RWPE1 (cell line): ENCODE results near the gene ADAMTS2.

Source experiments
- CTCF ChIA-PET: fragments of 350-600 bp; sonication (Branson Sonifier 250); formaldehyde crosslinking; extraction: SDS; loops from one replicate; lab custom pipeline; 2021; lab: Yijun Ruan, JAX
- POLR2A ChIA-PET: fragments of 400-600 bp; formaldehyde crosslinking; extraction: SDS; loops from one replicate; lab custom pipeline; 2020; ENCODE audit warnings: antibody characterized with exemption; ENCODE audit not compliant: low non-redundant PET; lab: Yijun Ruan, JAX
- DNase-seq: peaks from one replicate; pipeline ENCODE4 v3.0.0; 2012; ENCODE audit warnings: low spot score
- H3K27ac ChIP-seq: fragments of 450-650 bp; 2 replicates; pipeline ENCODE4 v1.5.1; 2017
- CTCF ChIP-seq: fragments of 450-650 bp; conservative IDR thresholded peaks from 2 replicates; pipeline ENCODE4 v1.5.1; 2017; ENCODE audit warnings: low read depth, mild to moderate bottlenecking

ADAMTS2 gene

GRCh38 chr5:179139111-179139935 is 205.9 kb downstream of the ADAMTS2 start:
- ChIA-PET CTCF (interaction anchor here (0.7 to 1.1 kb wide), 2 partner anchors 28 to 129 kb away, joined by 4 read pairs; no protein-coding TSS in a partner anchor), POLR2A (no interaction called here)
- no peak overlapping the region for H3K27ac ChIP-seq
- DNase-seq: no peak
- TF ChIP-seq CTCF: no peak

DNA sequence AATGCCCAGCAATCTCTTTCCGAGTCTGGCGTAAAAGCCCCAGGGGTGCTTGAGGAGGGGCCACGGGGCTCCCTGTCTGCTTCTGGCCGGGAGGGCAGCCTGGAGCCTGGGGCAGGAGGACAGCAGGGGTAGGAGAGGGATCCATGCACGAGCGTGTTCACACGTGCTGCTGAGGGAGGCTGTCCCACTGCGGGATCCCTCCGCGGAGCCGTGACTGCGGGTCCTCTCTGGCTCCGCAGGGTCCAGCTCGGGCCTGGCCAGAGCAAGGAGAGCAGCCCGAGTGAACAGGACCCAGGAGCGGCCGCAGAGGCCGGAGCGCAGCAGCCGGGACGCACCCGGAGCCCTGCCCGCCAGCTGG is 206.7 kb downstream of the ADAMTS2 start:
- no peak overlapping the region for H3K27ac ChIP-seq
- POLR2A ChIA-PET: no interaction called here
- no peak for DNase-seq
- CTCF ChIA-PET: interaction anchor here (0.7 kb wide), 1 partner anchor 129 kb away, joined by 4 read pairs; no protein-coding TSS in a partner anchor
- no peak for TF ChIP-seq CTCF

- ChIA-PET CTCF (no interaction called here), POLR2A (no interaction called here)
- no peak for TF ChIP-seq CTCF
- no peak for DNase-seq
- no peak overlapping the region for H3K27ac ChIP-seq
Measured at GRCh38 chr5:179137643-179138567, 207.4 kb downstream of the ADAMTS2 start.

- no peak overlapping the region for H3K27ac ChIP-seq
- ChIA-PET CTCF (no interaction called here), POLR2A (no interaction called here)
- no peak for DNase-seq
- TF ChIP-seq CTCF: no peak
Measured at GRCh38 chr5:179137016-179137642, 208.1 kb downstream of the ADAMTS2 start.

- TF ChIP-seq CTCF: no peak
- H3K27ac ChIP-seq: no peak overlapping the region
- ChIA-PET CTCF (no interaction called here), POLR2A (no interaction called here)
- no peak for DNase-seq
Measured at GRCh38 chr5:179135441-179136215, 209.6 kb downstream of the ADAMTS2 start.

- no peak overlapping the region for H3K27ac ChIP-seq
- no peak for TF ChIP-seq CTCF
- ChIA-PET CTCF (interaction anchor here (0.6 kb wide), 1 partner anchor 61 kb away, joined by 4 read pairs; no protein-coding TSS in a partner anchor), POLR2A (no interaction called here)
- no peak for DNase-seq
Measured at GRCh38 chr5:179135006-179135405, 210.3 kb downstream of the ADAMTS2 start.
